ENCODE data around the gene NTNG1.
A peak's percentile ranks its signal among the peaks of the same experiment; 100 is the strongest.

GRCh38 chr1:107480548-107481415 lies 339.9 kb downstream of the NTNG1 start:
- no peak for TF ChIP-seq EP300 (IDR thresholded peaks at IDR 0.05)
- peak in 1 of 3 experiments; percentile 12 for TF ChIP-seq CTCF (IDR thresholded peaks at IDR 0.05)

All from esophagus muscularis mucosa (tissue), 3 donors.